Neural cell (in vitro differentiated cells): Measurements from ENCODE around the gene CDR2. TPM values are rescaled to one million over a fixed set of nuclear protein-coding genes. Genes with fewer than 3 reads are reported as not detected.

Source experiments
- H2AFZ ChIP-seq: fragments of 200-600, 300-800 bp; sonication (generic), shearing (Covaris generic); 2 replicates; pipeline ENCODE4 v1.6.0; 2014; ENCODE audit warnings: low read depth, mild to moderate bottlenecking, antibody characterized with exemption, low read length, moderate library complexity
- H3F3A ChIP-seq: fragments of 200-600 bp; shearing (Covaris generic); 2 replicates; pipeline ENCODE4 v1.6.1; 2016; ENCODE audit warnings: mild to moderate bottlenecking, moderate library complexity, mixed read lengths, antibody characterized with exemption, low read length; ENCODE audit not compliant: insufficient read depth, poor library complexity, severe bottlenecking
- H3K27ac ChIP-seq: fragments of 200-600, 300-800 bp; sonication (generic), shearing (Covaris generic); 2 replicates; pipeline ENCODE4 v1.5.1; 2014; ENCODE audit warnings: mild to moderate bottlenecking, low read length, moderate library complexity
- H3K27me3 ChIP-seq: fragments of 300-800, 200-600 bp; sonication (generic), shearing (Covaris generic); 2 replicates; pipeline ENCODE4 v1.6.0; 2014; ENCODE audit warnings: mild to moderate bottlenecking, low read depth, low read length, moderate library complexity; ENCODE audit not compliant: insufficient read depth
- H3K36me3 ChIP-seq: fragments of 300-800, 200-600 bp; sonication (generic), shearing (Covaris generic); 2 replicates; pipeline ENCODE4 v1.5.1; 2014; ENCODE audit warnings: mild to moderate bottlenecking, antibody characterized with exemption, low read length, moderate library complexity; ENCODE audit not compliant: insufficient read depth
- H3K4me2 ChIP-seq: fragments of 300-800, 200-600 bp; sonication (generic), shearing (Covaris generic); 2 replicates; pipeline ENCODE4 v1.6.0; 2014; ENCODE audit warnings: mild to moderate bottlenecking, low read length
- H3K4me3 ChIP-seq: fragments of 300-800, 200-600 bp; sonication (generic), shearing (Covaris generic); 2 replicates; pipeline ENCODE4 v1.5.1; 2014; ENCODE audit warnings: mild to moderate bottlenecking, low read length, moderate library complexity
- H3K79me2 ChIP-seq: fragments of 200-600 bp; shearing (Covaris generic); replicated peaks from 2 replicates; pipeline ENCODE4 v1.6.0; 2014; ENCODE audit warnings: mild to moderate bottlenecking, low read length, moderate library complexity; ENCODE audit not compliant: insufficient read depth
- H3K9ac ChIP-seq: fragments of 300-800, 200-600 bp; sonication (generic), shearing (Covaris generic); 2 replicates; pipeline ENCODE4 v1.6.1; 2016; ENCODE audit warnings: mild to moderate bottlenecking, low read length, mixed read lengths
- H3K9me2 ChIP-seq: fragments of 200-600 bp; shearing (Covaris generic); 2 replicates; pipeline ENCODE4 v1.6.1; 2016; ENCODE audit warnings: mild to moderate bottlenecking, low read length, mixed read lengths; ENCODE audit not compliant: insufficient read depth
- H3K9me3 ChIP-seq: fragments of 200-600, 300-800 bp; sonication (generic), shearing (Covaris generic); 2 replicates; pipeline ENCODE4 v1.6.1; 2016; ENCODE audit warnings: mild to moderate bottlenecking, mixed run types, low read length, moderate library complexity, mixed read lengths
- H4K20me1 ChIP-seq: fragments of 200-600 bp; shearing (Covaris generic); 2 replicates; pipeline ENCODE4 v1.6.1; 2016; ENCODE audit warnings: mild to moderate bottlenecking, mixed run types; ENCODE audit not compliant: insufficient read depth
- EP300 ChIP-seq: fragments of 450-650 bp; conservative IDR thresholded peaks from 2 replicates; pipeline ENCODE4 v1.6.1; 2014; ENCODE audit warnings: antibody characterized with exemption, mild to moderate bottlenecking, moderate library complexity; ENCODE audit not compliant: poor library complexity, severe bottlenecking
- EZH2 ChIP-seq: fragments of 200-600, 300-800 bp; shearing (Covaris generic), sonication (generic); IDR thresholded peaks from 2 replicates; pipeline ENCODE4 v1.6.1; 2014; ENCODE audit warnings: antibody characterized with exemption, low read length, borderline replicate concordance, mild to moderate bottlenecking; ENCODE audit not compliant: insufficient read depth, poor library complexity, severe bottlenecking
- MXI1 ChIP-seq: fragments of 450-650 bp; conservative IDR thresholded peaks from 2 replicates; pipeline ENCODE4 v1.6.1; 2014; ENCODE audit warnings: antibody characterized with exemption, mild to moderate bottlenecking; ENCODE audit not compliant: poor library complexity, severe bottlenecking
- POLR2AphosphoS5 ChIP-seq: IDR thresholded peaks from 2 replicates; pipeline ENCODE4 v1.6.1; 2012
- RAD21 ChIP-seq: fragments of 450-650 bp; conservative IDR thresholded peaks from 2 replicates; pipeline ENCODE4 v1.6.1; 2014; ENCODE audit warnings: antibody characterized with exemption, mild to moderate bottlenecking, moderate library complexity
- SMC3 ChIP-seq: fragments of 450-650 bp; conservative IDR thresholded peaks from 2 replicates; pipeline ENCODE4 v1.6.1; 2014; ENCODE audit warnings: antibody characterized with exemption, mild to moderate bottlenecking, moderate library complexity; ENCODE audit not compliant: poor library complexity
- TAF1 ChIP-seq: IDR thresholded peaks from 2 replicates; pipeline ENCODE4 v1.6.1; 2012; ENCODE audit warnings: low read depth
- polyA plus RNA-seq: library from polyadenylated mRNA; depleted of rRNA; stranded (reverse); fragments of >200 nt; gene quantifications from 2 replicates; pipeline ENCODE4 v1.2.3, GENCODE V29; 2014
- TF ChIP-seq, protein P1 (sequence below): IDR thresholded peaks from 2 replicates; pipeline ENCODE4 v1.6.1; 2012; ENCODE audit warnings: borderline replicate concordance
- TF ChIP-seq, protein P2 (sequence below): fragments of 450-650 bp; IDR thresholded peaks from 2 replicates; pipeline ENCODE4 v1.5.1; 2014; ENCODE audit warnings: antibody characterized with exemption, mild to moderate bottlenecking, moderate library complexity; ENCODE audit not compliant: poor library complexity, severe bottlenecking

The CDR2 gene
- polyA plus RNA-seq, 1 donor from 2014 or later, result 17.8 TPM

DNA sequence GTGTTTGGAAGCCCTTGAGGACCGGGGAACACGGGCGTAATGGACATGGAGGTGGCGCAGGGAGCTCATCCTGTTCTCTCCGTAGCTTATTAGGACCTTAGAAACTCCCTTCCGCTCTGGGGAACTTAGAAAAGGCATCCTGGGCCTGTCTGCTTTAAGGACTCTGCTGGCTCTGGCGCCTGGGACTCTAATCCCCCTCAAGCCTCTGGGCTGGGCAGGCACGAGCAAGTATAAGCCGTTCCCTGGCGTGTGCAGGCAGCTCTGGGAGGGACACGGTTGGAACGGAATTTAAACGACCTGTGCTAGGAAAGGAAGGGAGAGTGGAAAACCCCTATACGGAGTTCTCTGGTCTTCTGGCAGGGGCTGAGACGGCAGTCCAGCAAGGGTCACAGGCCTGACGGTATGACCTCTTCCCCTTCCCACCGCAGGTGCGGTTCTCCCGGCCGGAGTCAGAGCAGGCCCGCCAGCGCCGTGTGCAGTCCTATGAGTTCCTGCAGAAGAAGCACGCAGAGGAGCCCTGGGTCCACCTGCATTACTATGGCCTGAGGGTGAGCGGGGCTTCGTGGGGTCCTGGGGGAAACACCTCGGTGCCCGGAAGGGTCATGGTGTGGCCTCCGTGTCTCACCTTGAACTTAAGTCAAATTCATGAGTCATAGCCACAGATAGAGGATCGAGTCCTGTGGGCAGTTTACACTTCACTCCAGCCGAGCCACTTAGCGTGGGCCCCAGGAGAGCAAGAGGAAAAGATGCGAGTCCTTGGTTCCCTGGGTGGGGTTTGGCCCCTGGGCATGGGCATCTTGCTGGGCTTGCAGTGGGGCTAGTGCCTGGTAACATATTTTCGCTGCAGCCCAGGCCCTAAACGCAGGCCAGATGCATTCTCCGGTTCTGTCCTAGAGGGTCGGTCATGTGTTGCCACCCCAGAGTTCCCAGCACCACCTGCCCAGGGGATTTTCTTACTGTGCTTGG lies 59.5 kb downstream of the CDR2 start:
- Histone ChIP-seq H3K9me3 (no peaks in the 10 kb centered on the region), H3K27ac (no peak overlapping the region), H3K4me2 (no peak overlapping the region)

DNA sequence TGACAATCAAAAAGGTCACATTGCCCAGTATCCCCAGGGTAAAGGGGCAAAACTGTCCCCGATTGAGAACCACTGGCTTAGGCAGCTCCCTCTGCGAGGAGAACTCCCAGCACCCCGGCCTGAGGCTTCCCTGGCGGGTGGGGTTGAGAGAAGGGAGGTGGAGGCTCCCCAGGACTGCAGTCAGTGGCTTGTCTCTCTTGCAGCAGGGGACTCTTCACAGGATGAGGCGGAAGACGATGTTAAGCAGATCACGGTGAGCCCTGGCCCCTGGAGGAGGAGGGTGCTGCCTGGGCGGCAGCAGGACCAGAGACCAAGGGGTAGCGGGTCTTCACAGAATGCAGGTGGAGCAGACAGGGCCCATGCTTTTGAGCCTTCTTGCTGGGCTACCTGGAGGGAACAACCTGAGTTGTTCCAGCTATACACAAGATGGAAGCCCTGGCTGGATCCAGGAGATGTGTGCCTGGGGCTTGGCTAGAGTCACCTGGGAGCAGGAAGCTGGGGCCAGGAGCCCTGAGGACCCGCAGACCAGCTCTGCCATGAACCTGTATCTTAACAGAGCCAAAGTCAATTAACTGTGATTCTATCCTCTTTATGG lies 60.4 kb downstream of the CDR2 start:
- H3F3A ChIP-seq, result no peaks in the 10 kb centered on the region
- H3K4me2 ChIP-seq, result no peak overlapping the region
- no peaks in the 10 kb centered on the region for H4K20me1 ChIP-seq
- no peaks in the 10 kb centered on the region for H3K9me3 ChIP-seq
- no peak overlapping the region for H3K9ac ChIP-seq
- H3K9me2 ChIP-seq, result no peaks in the 10 kb centered on the region
- no peaks in the 10 kb centered on the region for H3K79me2 ChIP-seq
- no peaks in the 10 kb centered on the region for H3K36me3 ChIP-seq
- H3K4me3 ChIP-seq, result no peak overlapping the region
- no peak overlapping the region for H3K27ac ChIP-seq
- no peaks in the 10 kb centered on the region for H3K27me3 ChIP-seq
- no peak overlapping the region for H2AFZ ChIP-seq
- TF ChIP-seq MXI1 (no peak), POLR2AphosphoS5 (no peak), EP300 (no peak), EZH2 (no peak), RAD21 (no peak), TAF1 (no peak)
- TF ChIP-seq, protein P1, sequence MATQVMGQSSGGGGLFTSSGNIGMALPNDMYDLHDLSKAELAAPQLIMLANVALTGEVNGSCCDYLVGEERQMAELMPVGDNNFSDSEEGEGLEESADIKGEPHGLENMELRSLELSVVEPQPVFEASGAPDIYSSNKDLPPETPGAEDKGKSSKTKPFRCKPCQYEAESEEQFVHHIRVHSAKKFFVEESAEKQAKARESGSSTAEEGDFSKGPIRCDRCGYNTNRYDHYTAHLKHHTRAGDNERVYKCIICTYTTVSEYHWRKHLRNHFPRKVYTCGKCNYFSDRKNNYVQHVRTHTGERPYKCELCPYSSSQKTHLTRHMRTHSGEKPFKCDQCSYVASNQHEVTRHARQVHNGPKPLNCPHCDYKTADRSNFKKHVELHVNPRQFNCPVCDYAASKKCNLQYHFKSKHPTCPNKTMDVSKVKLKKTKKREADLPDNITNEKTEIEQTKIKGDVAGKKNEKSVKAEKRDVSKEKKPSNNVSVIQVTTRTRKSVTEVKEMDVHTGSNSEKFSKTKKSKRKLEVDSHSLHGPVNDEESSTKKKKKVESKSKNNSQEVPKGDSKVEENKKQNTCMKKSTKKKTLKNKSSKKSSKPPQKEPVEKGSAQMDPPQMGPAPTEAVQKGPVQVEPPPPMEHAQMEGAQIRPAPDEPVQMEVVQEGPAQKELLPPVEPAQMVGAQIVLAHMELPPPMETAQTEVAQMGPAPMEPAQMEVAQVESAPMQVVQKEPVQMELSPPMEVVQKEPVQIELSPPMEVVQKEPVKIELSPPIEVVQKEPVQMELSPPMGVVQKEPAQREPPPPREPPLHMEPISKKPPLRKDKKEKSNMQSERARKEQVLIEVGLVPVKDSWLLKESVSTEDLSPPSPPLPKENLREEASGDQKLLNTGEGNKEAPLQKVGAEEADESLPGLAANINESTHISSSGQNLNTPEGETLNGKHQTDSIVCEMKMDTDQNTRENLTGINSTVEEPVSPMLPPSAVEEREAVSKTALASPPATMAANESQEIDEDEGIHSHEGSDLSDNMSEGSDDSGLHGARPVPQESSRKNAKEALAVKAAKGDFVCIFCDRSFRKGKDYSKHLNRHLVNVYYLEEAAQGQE, result no peak
- TF ChIP-seq, protein P2, sequence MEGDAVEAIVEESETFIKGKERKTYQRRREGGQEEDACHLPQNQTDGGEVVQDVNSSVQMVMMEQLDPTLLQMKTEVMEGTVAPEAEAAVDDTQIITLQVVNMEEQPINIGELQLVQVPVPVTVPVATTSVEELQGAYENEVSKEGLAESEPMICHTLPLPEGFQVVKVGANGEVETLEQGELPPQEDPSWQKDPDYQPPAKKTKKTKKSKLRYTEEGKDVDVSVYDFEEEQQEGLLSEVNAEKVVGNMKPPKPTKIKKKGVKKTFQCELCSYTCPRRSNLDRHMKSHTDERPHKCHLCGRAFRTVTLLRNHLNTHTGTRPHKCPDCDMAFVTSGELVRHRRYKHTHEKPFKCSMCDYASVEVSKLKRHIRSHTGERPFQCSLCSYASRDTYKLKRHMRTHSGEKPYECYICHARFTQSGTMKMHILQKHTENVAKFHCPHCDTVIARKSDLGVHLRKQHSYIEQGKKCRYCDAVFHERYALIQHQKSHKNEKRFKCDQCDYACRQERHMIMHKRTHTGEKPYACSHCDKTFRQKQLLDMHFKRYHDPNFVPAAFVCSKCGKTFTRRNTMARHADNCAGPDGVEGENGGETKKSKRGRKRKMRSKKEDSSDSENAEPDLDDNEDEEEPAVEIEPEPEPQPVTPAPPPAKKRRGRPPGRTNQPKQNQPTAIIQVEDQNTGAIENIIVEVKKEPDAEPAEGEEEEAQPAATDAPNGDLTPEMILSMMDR, result no peak

More for the DNA sequence above, 59.5 kb downstream of the CDR2 start:
- TF ChIP-seq EP300, result no peak
- TF ChIP-seq TAF1, result no peak
- TF ChIP-seq RAD21, result no peak
- no peak for TF ChIP-seq EZH2
- TF ChIP-seq, protein P1, result no peak
- no peak for TF ChIP-seq MXI1
- TF ChIP-seq, protein P2, result no peak
- TF ChIP-seq SMC3, result no peak
- no peak for TF ChIP-seq POLR2AphosphoS5
- Histone ChIP-seq H3K27me3 (no peaks in the 10 kb centered on the region), H3K36me3 (no peaks in the 10 kb centered on the region), H3F3A (no peaks in the 10 kb centered on the region), H3K79me2 (no peaks in the 10 kb centered on the region), H3K9me2 (no peaks in the 10 kb centered on the region), H4K20me1 (no peaks in the 10 kb centered on the region), H3K4me3 (no peak overlapping the region), H2AFZ (no peak overlapping the region), H3K9ac (no peak overlapping the region)
